Epithelial cell of esophagus (primary cell): ENCODE data around the gene ETFA.

Experiments
- DNase-seq: peaks from one replicate; pipeline ENCODE4 v3.0.0; 2010; ENCODE audit warnings: low read depth
- H3K4me3 ChIP-seq: 2 replicates; pipeline ENCODE4 v1.5.1; 2011; ENCODE audit warnings: mild to moderate bottlenecking, low read length, control low read depth
- TF ChIP-seq, protein P1 (sequence below): IDR thresholded peaks from 2 replicates; pipeline ENCODE4 v1.5.1; 2011; ENCODE audit warnings: low read depth, mild to moderate bottlenecking, low read length, control low read depth, inconsistent platforms; ENCODE audit not compliant: insufficient read depth; ENCODE audit errors: missing control alignments

The ETFA gene

DNA sequence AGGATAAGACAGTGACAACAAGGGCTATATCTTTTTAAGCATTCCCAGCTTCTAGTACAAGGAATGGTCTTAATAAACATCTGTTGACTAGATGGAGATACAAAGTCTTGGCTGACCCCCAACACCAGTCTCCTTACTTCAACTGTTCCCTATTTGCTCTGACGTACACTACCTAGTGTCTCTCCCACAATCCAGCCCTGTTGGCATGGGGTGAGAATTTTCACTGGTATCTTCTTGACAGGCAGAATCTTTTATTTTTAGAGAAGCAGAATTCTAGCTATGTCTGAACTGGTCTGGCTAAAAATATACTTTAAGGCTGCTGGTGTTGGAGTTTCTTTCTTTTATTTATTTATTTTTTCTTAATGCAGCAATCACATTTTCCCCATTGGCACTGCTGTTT lies 82.0 kb downstream of the ETFA start:
- DNase-seq: no peak
- TF ChIP-seq, protein P1, sequence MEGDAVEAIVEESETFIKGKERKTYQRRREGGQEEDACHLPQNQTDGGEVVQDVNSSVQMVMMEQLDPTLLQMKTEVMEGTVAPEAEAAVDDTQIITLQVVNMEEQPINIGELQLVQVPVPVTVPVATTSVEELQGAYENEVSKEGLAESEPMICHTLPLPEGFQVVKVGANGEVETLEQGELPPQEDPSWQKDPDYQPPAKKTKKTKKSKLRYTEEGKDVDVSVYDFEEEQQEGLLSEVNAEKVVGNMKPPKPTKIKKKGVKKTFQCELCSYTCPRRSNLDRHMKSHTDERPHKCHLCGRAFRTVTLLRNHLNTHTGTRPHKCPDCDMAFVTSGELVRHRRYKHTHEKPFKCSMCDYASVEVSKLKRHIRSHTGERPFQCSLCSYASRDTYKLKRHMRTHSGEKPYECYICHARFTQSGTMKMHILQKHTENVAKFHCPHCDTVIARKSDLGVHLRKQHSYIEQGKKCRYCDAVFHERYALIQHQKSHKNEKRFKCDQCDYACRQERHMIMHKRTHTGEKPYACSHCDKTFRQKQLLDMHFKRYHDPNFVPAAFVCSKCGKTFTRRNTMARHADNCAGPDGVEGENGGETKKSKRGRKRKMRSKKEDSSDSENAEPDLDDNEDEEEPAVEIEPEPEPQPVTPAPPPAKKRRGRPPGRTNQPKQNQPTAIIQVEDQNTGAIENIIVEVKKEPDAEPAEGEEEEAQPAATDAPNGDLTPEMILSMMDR: no peak

DNA sequence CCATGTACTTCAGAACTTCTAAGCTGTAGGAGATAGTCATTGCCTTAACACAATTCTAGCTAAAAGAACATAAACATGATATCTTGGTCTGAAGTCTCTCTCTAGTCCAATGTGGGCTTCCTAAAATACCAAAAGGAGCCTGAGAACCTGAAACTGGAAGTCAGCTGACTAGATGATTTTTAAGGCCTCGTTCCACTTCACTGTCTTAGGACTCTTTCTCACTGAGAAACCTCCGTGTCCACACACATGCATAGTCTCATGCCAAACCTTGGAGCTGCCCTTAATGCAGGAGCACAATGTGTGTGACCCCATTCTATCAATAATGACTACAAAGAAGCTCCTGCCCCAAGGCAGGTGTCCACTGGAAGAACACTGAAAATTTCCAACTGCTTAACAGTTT lies 87.7 kb downstream of the ETFA start:
- no peak overlapping the region for H3K4me3 ChIP-seq
- TF ChIP-seq, protein P1: no peak
- no peak for DNase-seq

More for the DNA sequence above, 82.0 kb downstream of the ETFA start:
- H3K4me3 ChIP-seq: no peak overlapping the region

DNA sequence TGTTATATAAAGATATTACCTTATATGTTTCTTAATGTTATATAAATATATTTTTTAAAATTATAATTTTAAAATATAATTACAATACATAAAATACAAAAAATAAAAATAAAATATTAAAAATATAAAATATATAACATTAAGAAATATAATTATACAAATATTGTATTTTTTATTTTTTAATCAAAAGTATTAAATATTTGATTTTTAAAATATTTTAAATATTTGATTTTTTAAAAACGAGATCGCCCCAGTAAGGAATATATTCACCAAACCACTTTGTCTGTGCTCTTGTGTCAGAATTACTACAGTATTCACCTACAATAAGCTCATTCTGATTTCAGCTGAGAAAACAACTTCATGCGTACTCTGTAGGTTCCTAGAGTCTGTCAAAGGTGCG lies 89.1 kb downstream of the ETFA start:
- no peak for DNase-seq
- H3K4me3 ChIP-seq: no peak overlapping the region
- TF ChIP-seq, protein P1: no peak

DNA sequence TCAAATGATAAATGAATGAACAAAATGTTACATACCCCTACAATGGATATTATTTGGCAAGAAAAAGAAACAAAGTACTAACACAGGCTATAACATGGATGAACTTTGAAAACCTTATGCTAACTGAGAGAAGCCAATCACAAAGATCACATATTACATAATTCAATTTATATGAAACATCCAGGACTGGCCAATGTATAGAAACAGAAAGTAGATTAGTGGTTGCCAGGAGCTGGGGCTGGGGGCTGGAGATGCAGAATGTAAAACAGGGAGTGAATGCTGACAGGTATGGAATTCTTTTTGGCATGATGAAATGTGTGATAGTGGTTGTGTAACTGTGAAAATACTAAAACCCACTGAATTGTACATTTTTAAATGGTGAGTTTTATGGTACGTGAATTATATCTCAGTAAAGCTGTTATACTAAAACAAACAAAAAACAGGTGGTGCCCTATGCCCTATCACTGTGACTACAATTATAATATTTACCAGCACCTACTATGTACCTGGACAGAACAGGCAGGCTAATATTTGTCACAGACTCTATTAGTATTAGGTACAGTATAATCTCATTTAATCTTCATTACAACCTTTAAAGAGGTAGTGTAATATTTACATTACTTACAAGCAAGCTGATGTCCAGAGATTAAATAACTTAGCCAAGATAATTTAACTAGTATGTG lies 90.0 kb downstream of the ETFA start:
- TF ChIP-seq, protein P1: no peak
- DNase-seq: no peak
- H3K4me3 ChIP-seq: no peak overlapping the region

DNA sequence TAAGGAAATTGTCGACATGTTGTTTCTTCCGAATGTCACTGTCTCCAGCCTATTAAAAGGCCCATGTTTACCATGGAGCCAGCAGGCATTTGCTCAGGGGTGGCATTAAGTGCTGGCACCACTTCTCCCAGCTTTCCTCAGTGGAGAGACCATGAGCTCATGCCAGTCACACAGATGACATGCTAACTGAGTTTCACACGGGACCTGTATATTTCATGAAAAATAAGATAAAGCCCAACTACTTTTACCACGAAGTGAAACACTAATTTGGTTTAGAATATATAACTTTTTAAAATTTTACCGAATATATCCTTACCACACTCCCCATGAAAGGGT lies 93.4 kb downstream of the ETFA start:
- TF ChIP-seq, protein P1: no peak
- no peak for DNase-seq
- H3K4me3 ChIP-seq: no peak overlapping the region

DNA sequence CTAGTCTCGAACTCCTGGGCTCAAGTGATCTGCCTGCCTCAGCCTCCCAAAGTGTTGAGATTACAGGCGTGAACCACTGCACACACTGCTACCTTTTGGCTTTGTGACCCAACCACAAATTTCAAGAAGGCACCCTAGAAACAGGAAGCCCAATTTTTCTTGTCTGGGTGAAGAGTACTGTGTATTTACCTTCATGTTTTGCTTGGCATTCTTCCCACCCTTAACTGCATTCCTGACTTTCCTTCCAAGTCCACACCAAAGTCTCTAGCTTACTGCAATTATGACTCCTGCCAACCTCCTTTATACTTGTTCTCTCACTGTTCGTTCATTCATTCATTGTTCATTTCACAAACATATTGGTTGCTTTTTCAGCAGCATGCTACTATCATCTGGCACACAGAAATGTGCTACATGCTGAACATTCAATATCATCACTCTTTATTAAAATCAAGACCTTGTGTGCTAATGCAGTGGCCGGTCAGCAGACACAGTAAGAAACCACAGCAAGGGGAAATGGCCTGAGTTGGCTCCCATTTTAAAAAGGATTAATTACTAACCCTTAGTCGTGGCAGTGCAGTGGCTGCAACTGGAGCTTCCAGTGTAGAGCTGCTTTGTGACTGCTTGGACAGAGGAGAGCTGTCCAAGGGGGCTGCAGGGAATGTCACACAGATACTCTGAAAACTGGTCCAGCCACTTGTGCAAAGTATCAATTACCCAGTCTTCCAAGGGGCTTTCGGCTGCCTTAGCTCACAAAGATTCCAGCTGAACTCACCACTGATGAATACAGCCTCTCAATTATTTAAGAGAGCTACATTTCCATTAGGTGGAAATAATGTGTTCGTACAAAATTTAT lies 94.0 kb downstream of the ETFA start:
- DNase-seq: peak; percentile 74
- TF ChIP-seq, protein P1: no peak
- H3K4me3 ChIP-seq: no peak overlapping the region
